ENCODE measurements around the gene SLC38A10. TPM values are rescaled to one million over a fixed set of nuclear protein-coding genes. Genes with fewer than 3 reads are reported as not detected.

SLC38A10 gene
- total and polyA plus RNA-seq, 2 of the 13 experiments (the other 11 are each of a cell fraction or from before 2014, with no cell fraction given) = 23.4 to 55.8 TPM

- TF ChIP-seq HMGXB3 (CRISPR knock-in tag; IDR thresholded peaks at IDR 0.05; ENCODE audit: borderline replicate concordance) (0 out of 2 replicates have a peak, but pooled peaks have one; percentile 20), ZSCAN5A (CRISPR knock-in tag; IDR thresholded peaks at IDR 0.05; ENCODE audit: borderline replicate concordance) (no peak), SIN3B (IDR thresholded peaks at IDR 0.05; ENCODE audit: low read length) (no peak), ZNF253 (CRISPR knock-in tag; IDR thresholded peaks at IDR 0.05; ENCODE audit: borderline replicate concordance) (no peak), STAG1 (CRISPR knock-in tag; IDR thresholded peaks at IDR 0.05) (no peak), ZBTB26 (CRISPR knock-in tag; IDR thresholded peaks at IDR 0.05; ENCODE audit: borderline replicate concordance) (no peak), XBP1 (CRISPR knock-in tag; IDR thresholded peaks at IDR 0.05) (no peak), ZNF75D (CRISPR knock-in tag; IDR thresholded peaks at IDR 0.05; ENCODE audit: borderline replicate concordance) (no peak), KDM5A (IDR thresholded peaks at IDR 0.05; ENCODE audit: borderline replicate concordance, low read length) (no peak), MATR3 (CRISPR knock-in tag; IDR thresholded peaks at IDR 0.05) (no peak), SKIL (CRISPR knock-in tag; IDR thresholded peaks at IDR 0.05; ENCODE audit: borderline replicate concordance) (no peak), ZNF674 (CRISPR knock-in tag; IDR thresholded peaks at IDR 0.05; ENCODE audit: low read depth) (0 out of 2 replicates have a peak, but pooled peaks have one; percentile 37), ZNF629 (CRISPR knock-in tag; conservative IDR thresholded peaks at IDR 0.05) (no peak), ZNF335 (CRISPR knock-in tag; IDR thresholded peaks at IDR 0.05) (no peak), ZNF513 (CRISPR knock-in tag; conservative IDR thresholded peaks at IDR 0.05) (no peak), DNMT1 (CRISPR knock-in tag; IDR thresholded peaks at IDR 0.05) (0 out of 2 replicates have a peak, but pooled peaks have one; percentile 36), GFI1 (CRISPR knock-in tag; IDR thresholded peaks at IDR 0.05; ENCODE audit: borderline replicate concordance) (no peak), PRMT3 (CRISPR knock-in tag; IDR thresholded peaks at IDR 0.05; ENCODE audit: borderline replicate concordance, low read depth) (no peak), PAWR (CRISPR knock-in tag; IDR thresholded peaks at IDR 0.05; ENCODE audit: borderline replicate concordance) (no peak)
These were observed 50.0 kb downstream of the SLC38A10 start (continued) for GRCh38 chr17:81245024-81245664.

Measured in HepG2 (cell line).